Jurkat, Clone E6-1 (cell line): ENCODE data around the gene KRT15. TPM values are rescaled to one million over a fixed set of nuclear protein-coding genes. Genes with fewer than 3 reads are reported as not detected.
A peak's percentile ranks its signal among the peaks of the same experiment; 100 is the strongest.

Experiments
- DNase-seq: peaks from one replicate; pipeline ENCODE4 v3.0.0-alpha.2; 2011; ENCODE audit warnings: low read depth, low spot score
- H3K4me3 ChIP-seq: 2 replicates; pipeline ENCODE4 v1.5.1; 2011; ENCODE audit warnings: mild to moderate bottlenecking, low read length, control low read depth, moderate library complexity
- polyA plus RNA-seq: library from polyadenylated mRNA; unstranded; fragments of >200 nt; gene quantifications from one replicate; pipeline ENCODE4 v1.2.1, GENCODE V29; 2012; ENCODE audit warnings: missing spikeins; ENCODE audit not compliant: insufficient read length, insufficient read depth

KRT15 gene
- polyA plus RNA-seq = not detected

- no peak for DNase-seq
- no peak within 1 kb of the TSS for H3K4me3 ChIP-seq
Measured at GRCh38 chr17:41518789-41519449, at the start of gene KRT15. TSS of gene KRT15 (minus strand) at chr17:41518890. CDS start at chr17:41518827, 63 bp downstream.

- H3K4me3 ChIP-seq = no peak overlapping the region
- peak; percentile 9 for DNase-seq
Measured at GRCh38 chr17:41567317-41567716, 48.6 kb upstream of the KRT15 start.

- no peak overlapping the region for H3K4me3 ChIP-seq
- DNase-seq = no peak
Measured at GRCh38 chr17:41565338-41565737, 46.6 kb upstream of the KRT15 start.

GRCh38 chr17:41563607-41564170 is 45.0 kb upstream of the KRT15 start:
- DNase-seq = no peak
- H3K4me3 ChIP-seq = no peak overlapping the region

GRCh38 chr17:41561554-41561953 is 42.9 kb upstream of the KRT15 start:
- H3K4me3 ChIP-seq = no peak overlapping the region

GRCh38 chr17:41559548-41559947 is 40.9 kb upstream of the KRT15 start:
- H3K4me3 ChIP-seq = no peak overlapping the region
- DNase-seq = no peak

More at GRCh38 chr17:41561554-41561953, 42.9 kb upstream of the KRT15 start:
- DNase-seq = no peak

- DNase-seq = no peak
- no peak overlapping the region for H3K4me3 ChIP-seq
Measured at GRCh38 chr17:41556931-41557330, 38.2 kb upstream of the KRT15 start.

- H3K4me3 ChIP-seq = no peak overlapping the region
- no peak for DNase-seq
Measured at GRCh38 chr17:41556306-41556705, 37.6 kb upstream of the KRT15 start.

GRCh38 chr17:41555105-41555887 is 36.6 kb upstream of the KRT15 start:
- DNase-seq = no peak
- no peak overlapping the region for H3K4me3 ChIP-seq

- no peak for DNase-seq
- no peak overlapping the region for H3K4me3 ChIP-seq
Measured at GRCh38 chr17:41553987-41554680, 35.4 kb upstream of the KRT15 start.

GRCh38 chr17:41553176-41553575 is 34.5 kb upstream of the KRT15 start:
- H3K4me3 ChIP-seq = no peak overlapping the region
- no peak for DNase-seq

- no peak for DNase-seq
- H3K4me3 ChIP-seq = no peak overlapping the region
Measured at GRCh38 chr17:41552455-41552854, 33.8 kb upstream of the KRT15 start.

GRCh38 chr17:41551365-41551764 is 32.7 kb upstream of the KRT15 start:
- H3K4me3 ChIP-seq = no peak overlapping the region
- no peak for DNase-seq

- H3K4me3 ChIP-seq = no peak overlapping the region
- DNase-seq = no peak
Measured at GRCh38 chr17:41549596-41550039, 30.9 kb upstream of the KRT15 start.

GRCh38 chr17:41548844-41549595 is 30.3 kb upstream of the KRT15 start:
- no peak overlapping the region for H3K4me3 ChIP-seq
- DNase-seq = peak; percentile 57

- no peak overlapping the region for H3K4me3 ChIP-seq
- DNase-seq = no peak
Measured at GRCh38 chr17:41547921-41548843, 29.5 kb upstream of the KRT15 start.

GRCh38 chr17:41547378-41547841 is 28.7 kb upstream of the KRT15 start:
- H3K4me3 ChIP-seq = no peak overlapping the region
- DNase-seq = no peak

- no peak overlapping the region for H3K4me3 ChIP-seq
- no peak for DNase-seq
Measured at GRCh38 chr17:41546819-41547218, 28.1 kb upstream of the KRT15 start.
